GM21367 (cell line): ENCODE measurements around the gene ARHGEF1.
"Not testable (repeated sequence)": the region's sequence is repeated elsewhere in the genome, so short reads cannot be mapped to it uniquely, and the experiment has no call there.

Source experiments
- ATAC-seq: cut with Tn5 transposase; IDR thresholded peaks from one replicate; pipeline ENCODE4 v1.9.1; 2021; ENCODE audit not compliant: unreplicated experiment

The ARHGEF1 gene

DNA sequence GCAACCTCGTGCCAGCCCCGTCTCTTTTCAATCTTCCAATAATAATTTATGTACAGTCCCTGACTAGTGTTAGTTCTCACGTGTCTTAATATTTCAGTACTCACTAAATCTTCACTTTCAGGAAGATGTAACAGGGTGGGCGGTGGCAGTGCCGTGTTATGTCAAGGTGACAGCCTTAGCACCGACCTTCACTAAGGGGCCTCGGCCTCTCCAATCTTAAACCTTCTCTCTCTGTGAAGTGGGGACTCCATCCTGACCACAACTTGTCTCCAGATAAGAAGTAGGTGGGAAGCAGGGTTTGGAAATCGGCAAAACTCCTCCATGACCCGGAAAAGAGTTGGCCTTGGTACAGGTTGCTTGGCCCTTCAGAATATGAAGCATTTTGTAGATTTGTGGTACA, 21.1 kb upstream of the ARHGEF1 start:
- ATAC-seq, result no peak

DNA sequence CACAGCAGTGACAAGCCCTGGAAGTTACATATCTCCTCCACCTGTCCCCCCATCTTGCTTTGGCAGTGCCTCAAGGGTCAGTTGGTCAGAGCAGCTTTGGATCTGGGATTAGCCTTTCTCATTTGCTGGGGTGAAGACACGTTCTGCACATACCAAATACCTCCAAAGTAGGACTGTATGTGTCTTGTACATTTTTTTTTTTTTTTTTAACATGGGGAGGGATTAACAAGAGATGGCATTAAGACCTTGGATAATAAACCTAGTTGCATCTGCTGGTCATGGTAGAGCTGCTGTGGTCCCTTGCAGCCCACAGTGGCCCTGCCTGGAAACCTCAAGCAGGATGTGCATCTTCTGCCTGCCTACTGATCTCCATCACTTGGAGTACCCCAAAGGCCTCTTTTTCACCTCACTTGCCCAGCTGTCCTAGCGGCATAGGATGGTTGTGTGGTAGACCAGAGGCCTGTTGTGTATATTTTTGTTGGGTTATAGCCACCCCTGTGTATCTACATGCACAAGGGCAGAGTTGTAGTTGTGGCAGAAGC, 20.5 kb upstream of the ARHGEF1 start:
- ATAC-seq, result no peak

DNA sequence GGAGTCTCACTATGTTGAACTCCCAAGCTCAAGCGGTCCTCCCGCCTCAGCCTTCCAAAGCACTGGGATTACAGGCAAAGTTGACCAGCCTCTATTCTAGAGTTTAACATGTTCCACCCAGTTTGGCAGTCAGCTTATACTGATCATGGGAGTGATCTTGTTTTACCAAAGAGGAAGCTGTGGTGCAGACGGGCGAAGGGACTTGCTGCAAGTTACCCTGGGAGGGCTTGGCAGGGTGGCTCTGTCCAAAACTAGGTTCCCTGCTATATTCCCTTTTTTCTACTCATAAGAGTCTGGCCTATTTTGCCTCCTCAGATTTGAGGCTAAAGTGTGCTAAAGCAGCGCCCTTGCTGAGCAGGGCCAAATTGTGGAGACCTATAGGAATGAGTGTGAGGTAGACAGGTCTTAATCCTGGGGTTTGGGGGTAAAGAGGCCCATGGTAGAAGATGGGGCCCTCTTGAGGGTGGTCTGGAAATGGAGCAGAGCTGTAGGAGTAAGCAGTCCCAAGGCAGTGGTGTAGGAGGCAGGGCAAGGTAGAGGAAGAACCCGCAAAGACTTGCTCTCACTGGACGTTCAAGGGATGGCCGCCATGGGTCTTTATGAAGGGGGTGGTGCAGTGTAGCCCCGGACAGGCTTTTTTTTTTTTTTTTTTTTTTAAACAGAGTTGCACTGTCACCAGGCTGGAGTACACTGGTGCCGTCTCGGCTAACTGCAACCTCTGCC, 19.6 kb upstream of the ARHGEF1 start:
- ATAC-seq, result no peak

DNA sequence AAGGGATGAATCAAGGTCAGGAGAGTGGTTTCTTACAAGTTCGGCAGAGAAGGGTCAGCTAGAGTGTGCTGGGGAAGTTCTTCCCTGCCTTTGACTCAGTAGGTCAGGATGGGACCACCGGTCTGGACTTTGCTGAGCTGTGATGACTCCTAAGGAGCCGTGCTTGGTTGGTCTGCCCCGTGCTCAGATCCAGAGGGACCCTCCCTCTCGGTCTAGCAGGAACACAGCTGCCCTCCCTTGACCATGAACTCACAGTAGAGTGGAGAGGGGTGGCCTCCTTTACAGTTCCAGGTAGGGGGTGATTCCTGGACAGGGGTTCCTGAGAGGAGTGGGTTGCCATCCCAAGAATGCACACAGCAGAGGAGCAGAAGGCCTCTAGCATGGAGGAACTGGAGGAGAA, 18.6 kb upstream of the ARHGEF1 start:
- no peak for ATAC-seq

DNA sequence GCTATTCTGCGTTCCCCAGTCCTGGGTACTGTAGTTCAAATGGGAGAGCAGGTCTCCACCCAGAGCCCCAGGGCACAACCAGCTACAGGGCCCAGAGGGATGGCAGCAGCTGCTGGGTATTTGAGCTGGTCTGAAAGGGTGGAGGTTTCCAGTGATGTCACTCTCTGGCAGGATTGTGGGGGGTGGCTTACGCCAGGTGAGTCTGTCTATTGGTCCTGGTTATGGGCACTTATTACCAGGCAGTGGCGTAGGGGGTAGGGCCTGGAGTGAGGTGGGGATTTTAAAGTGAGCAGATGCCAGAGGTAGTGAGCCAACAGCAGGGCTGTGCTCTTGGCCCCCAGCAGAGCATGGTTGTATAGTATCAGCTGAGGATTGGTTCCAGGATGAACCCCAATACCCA, 16.7 kb upstream of the ARHGEF1 start:
- no peak for ATAC-seq

DNA sequence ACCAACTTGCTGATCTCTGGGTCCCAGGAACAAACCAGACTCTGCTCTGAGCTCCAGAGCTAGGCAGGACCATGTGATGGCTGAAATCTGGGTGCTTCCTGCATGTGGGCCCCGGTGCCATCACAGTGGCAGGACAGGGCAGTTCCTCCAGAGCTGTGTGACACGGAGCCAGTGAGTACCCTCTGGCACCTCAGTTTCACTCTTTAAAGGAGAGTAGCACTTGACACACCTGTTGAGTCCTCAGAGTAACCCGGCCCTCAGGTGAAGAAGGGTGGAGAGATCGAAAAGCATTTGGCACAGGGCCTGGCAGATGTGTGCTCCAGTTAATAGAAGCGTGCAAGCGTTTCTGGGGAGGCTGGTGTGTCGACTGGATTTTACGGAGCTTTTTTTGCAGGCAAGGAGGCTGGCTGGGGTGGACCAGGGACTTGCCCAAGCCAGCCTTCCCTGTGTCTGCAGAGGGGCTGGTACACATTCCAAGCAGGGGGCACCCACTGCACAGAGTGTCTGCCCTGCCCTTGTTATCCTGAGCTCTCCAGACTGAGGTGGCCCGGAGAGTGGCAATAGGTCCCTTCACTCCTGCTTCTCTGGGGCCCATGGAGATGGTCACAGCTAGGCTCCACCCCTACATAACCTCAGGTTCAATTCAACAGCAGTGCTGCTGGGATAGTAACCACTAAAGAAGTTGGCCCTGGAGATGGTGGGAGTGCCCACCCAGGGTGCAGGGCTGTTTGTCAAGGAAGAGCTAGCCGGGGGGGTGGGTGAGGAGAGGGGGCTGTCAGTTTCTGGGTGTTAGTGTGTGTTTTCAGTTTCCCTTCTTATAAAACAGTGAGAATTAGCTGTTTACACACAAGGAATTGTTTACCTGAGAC, 14.6 kb upstream of the ARHGEF1 start:
- no peak for ATAC-seq

DNA sequence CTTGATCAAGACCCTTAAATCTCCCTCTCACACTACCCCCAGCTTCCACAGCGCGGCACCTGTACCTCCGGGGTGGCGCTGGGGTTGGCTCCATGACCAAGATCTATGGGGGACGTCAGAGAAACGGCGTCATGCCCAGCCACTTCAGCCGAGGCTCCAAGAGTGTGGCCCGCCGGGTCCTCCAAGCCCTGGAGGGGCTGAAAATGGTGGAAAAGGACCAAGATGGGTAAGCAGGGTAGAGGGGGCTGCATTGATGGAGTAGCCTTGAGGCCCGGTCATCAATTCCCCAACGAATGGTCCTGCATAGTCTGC, 14.0 kb upstream of the ARHGEF1 start:
- no peak for ATAC-seq

DNA sequence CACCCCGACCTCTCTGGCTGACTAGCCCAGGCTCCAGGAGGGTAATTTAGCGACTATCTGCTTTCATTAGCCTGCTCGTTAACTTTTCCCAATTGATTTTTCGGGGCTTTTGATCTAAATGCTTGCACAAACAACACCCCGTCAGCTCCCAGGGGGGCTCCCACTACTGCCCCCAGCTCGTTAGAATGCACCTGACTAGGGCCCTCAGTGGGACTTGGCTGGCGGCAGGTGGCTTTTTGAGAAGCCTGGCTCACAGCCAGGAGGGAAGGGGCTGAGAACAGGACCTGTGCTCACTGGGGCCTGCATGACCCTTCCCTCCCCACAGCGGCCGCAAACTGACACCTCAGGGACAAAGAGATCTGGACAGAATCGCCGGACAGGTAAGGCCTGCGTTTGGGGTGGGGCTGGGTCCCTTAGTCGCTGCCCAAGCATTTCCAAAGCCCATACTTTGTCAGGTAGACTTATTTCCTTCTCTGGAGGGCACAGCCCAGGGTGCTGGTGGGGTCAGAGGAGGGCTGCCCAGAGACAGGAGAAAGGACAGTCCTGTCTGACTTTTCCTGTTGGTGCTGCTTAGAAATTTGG, 13.5 kb upstream of the ARHGEF1 start:
- no peak for ATAC-seq

DNA sequence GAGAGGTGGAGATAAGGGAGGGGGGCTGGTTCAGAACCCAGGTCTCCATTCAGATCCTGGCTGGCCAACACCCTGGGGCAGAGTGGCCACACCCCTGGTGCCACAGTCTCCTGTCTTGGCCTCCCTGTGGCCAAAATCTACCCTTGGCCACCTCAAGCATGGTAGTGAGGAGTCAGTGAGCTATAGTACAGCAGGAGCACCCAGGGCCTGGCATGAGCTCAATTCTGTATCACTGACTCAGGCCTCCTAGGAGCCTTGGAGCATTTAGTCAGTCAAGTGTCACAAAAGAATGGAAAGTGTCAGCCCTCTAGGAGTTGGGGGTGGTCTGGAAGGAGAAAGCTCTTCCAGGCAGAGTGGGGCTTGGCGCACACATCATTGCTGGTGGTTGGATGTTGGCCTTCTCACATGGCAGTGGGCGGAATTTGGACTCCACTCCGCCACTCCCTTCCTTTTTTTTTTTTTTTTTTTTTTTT, 12.5 kb upstream of the ARHGEF1 start:
- ATAC-seq, result no peak

DNA sequence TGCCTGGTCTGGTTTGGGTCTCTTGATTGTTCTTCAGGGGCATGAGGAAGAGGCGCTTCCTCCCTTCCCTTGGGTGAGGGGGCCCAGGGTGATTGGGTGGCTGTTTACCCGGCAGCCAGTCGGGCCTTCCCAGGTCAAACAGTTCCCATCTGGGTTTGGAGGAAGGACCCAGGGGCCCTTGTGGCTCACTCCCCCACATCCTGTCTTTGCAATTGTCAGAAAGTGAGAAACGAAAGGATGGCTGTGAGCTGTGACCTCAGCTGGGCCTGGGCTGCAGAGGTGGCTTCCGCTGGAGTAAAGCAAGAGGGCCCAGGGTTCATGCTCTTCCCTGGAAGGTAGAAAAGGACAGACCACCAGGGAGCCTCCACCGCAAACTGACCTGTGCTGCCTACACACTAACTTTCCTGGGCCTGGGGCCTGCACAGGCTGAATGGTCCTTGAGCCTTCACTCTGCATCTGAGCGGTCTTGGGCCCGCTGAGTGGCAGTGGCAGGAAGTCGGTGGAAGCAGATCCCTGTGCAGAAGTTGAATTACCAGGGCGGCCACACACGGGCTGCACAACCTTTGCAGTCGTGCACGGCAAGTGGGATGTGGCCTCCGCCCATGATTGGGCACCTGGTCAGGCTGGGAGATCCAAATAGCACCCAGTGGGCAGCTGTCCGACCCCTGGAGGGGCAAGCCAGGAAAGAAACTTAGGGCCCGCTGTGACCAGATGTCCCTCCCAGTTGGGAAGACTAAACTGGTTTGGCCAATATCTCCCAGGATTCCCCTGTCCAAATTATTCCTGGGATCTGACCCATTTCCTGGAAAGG, 11.2 kb upstream of the ARHGEF1 start:
- no peak for ATAC-seq

DNA sequence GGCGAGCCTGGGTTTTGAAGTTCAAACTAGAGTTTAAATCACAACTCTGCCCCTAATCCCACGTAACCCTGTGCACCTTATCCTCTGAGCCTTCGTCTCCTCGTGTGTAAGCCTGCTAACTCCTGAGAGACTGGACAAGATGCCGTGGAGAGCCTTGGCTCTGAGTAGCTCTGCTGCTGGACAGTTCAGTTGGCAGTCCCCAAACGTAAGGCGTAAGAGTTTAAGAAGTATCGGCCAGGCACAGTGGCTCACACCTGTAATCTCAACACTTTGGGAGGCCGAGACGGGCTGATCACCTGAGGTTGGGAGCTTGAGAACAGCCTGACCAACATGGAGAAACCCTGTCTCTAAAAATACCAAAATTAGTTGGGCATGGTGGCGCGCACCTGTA, 10.6 kb upstream of the ARHGEF1 start:
- ATAC-seq, result no peak

DNA sequence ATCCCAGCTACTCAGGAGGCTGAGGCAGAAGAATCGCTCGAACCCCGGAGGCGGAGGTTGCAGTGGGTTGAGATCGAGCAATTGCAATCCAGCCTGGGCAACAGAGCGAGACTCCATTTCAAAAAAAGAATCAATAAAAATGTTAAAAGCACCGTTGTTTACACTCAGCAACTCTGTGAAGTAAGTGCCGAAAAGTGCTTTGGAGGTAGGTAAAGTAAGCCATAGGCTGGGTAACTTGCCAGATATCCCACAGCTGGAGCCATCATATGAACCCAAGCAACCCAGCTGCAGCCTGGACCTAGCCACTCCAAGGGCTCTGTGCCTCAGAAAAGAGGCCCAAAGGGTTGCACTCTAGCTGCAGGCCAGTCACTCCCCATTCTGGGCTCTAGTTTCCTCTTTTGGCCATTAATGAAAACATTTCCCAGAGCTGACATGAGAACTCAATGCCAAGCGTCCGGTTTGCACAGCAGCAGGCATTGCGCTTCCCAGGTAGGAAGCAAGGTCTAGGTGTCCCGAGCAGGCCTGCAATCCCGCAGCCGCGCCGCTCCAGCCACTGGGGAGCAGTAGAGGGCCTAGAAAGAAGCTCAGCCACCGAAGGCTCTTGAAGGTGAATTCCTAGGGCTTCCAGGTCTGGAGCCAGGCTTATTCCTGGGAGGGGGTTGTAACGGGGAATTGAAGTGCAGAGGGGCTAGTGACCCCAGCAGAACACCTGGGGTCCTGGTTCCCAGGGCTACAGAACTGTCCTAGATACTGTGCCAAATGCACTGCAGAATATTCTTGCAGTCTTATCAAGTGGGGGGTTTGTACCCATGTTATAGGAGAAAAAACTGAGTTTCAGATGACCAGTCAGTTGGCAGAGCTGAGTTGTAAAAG, 10.0 kb upstream of the ARHGEF1 start:
- no peak for ATAC-seq

DNA sequence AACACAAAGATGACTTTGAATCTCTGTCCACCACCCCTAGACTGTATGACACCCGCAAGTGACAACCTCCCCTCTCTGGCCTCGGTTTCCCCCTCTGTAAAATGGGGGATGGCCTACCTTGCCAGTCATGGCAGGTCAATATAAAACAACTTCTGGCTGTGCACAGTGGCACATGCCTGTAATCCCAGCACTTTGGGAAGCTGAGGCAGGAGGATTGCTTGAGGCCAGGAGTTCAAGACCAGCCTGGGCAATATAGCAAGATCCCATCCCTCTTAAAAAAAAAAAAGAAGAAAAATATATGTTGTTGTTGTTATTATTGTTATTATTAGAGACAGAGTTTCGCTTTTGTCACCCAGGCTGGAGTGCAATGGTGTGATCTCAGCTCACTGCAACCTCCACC, 7.0 kb upstream of the ARHGEF1 start:
- ATAC-seq, result not testable (repeated sequence)

DNA sequence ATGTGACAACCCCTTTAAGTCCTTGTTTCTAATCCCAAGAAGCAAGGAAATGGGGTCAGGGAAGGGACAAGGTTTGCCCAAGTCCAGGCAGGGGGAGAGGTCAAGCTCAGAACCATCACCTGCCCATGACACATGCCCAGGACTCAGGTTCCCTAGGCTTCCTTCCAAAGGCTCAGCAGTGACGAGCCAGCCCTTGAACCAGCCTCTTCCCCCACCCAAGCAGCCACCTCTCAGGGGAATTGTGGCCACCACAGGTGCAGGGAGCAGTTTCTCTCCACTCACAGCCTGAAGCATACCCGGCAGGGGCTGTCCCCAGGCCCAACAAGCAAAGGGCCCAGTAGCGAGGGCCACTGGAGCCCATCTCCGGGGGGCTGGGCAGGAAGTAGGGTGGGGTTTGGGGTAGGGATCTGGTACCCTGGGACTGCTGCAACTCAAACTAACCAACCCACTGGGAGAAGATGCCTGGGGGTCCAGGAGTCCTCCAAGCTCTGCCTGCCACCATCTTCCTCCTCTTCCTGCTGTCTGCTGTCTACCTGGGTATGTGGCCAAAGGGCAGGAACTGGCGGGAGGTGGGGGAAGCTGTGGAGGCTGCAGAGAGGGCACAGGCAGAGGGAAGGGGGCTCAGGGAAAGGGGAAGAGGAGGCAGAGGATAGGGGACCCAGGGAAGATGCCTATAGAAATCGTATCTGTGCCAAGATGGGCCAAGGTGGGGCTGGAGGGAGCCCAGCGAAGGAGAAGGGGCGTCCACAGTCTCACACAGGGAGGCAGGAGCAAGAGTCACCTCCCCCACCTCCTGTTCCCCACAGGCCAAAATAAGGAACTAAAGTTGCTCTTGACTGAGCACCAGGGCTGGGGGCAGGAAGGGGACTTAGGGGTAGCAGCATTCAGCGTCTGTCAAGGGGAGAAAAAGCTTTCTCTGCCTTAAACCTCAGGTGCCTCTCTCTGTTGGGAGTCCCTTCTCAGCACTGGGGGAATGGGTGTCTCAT, 5.8 kb upstream of the ARHGEF1 start, which contains the start of gene CD79A:
CD79A (plus strand) TSS at position 433 of the 986 bp plus-strand sequence; CDS start at position 459, 26 bp downstream.
- peak; percentile 59 for ATAC-seq

DNA sequence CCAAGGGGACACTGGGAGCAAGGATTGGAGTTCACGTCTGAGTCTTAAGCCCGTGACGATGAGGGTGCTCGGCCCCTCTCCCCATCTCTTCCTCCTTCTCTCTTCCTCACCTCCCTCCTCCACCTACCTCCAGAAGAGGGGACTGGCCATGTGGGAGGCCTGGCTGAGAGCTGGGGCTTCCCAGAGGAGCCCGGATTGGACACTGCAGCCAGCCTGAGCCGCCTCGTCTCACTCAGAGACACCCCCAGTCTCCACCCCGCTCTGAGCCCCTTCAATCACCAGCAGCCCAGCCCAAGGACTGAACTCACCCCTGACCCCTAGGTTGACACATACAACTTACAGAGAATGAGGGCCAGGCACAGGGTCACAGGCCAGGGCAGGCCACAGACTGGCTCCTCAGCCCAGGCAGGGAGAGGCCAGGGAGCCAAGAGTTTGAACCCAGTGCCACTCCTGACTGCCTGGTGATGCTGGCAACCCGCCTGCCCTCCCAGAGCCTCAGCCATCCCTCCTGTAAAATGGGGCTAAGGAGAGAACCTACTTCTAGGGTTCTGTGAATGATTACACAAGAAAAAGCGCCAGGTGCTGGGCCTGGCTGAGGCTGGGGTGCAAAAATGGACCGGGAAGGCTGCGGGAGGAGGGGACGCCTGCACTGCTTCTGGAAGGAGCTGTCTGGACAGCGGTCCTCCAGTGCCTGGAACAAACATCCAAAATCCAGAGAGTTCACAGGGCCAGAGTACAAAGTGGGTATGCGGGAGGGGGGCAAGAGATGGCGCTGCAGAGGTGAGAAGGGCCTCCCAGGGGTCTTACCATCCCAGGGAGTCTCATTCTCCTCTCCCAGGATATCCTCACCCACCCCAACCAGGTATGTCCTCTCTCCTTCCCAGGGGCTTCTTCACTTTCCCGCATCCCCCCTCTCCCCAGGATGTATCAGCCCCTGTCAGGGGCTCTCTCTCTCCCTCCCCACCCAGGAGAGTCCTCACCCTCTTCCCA, 4.8 kb upstream of the ARHGEF1 start:
- ATAC-seq, result no peak

DNA sequence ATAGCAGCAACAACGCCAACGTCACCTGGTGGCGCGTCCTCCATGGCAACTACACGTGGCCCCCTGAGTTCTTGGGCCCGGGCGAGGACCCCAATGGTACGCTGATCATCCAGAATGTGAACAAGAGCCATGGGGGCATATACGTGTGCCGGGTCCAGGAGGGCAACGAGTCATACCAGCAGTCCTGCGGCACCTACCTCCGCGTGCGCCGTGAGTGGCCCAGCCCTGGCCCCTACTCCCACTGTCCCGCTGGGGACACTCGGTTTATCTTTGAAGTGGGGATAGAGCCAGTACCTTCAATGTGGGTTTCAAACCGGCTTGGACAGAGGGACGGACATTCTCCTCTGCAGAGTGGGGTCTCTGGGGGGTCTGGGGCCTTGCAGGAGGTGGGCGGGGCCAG, 3.9 kb upstream of the ARHGEF1 start:
- no peak for ATAC-seq

DNA sequence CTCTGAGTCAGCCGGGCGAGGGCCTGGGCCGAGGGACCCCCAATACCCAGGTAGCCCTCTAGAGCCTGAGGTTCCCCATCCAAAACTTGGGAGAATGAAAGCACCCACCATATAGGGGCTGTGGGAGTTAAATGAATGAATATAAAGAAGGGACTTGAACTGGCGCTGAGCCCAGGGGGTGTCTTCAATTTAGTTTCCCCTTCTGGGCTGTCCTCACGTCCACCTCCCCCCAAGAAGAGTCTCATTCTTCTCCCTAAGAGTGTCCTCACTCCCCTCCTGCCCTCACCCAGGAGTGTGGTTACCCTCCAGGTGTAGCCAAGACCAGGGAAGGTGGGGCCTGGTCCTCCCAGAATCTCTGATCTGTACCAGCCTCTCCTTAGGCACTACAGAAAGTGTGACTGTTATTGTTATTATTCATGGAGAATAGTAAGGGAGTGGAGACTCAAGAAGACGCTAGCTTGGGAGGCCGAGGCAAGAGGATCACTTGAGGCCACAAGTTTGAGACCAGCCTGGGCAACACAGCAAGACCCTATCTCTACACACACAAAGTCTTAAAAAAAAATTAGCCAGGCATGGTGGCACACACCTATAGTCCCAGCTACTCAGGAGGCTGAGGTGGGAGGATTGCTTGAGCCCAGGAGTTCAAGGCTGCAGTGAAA, 3.2 kb upstream of the ARHGEF1 start:
- ATAC-seq, result no peak
